ENCODE measurements around the gene LTB. TPM values are rescaled to one million over a fixed set of nuclear protein-coding genes. Genes with fewer than 3 reads are reported as not detected.

LTB gene
- polyA plus RNA-seq, 3 donors, result 12.6 to 25.5 (median 21.6) TPM

GRCh38 chr6:31629014-31629413 is 46.8 kb upstream of the LTB start:
- peaks cover 64% of the 10 kb centered on the region for H3K79me2 ChIP-seq (ENCODE audit: insufficient read depth, low read length)
- H3K36me3 Mint-ChIP-seq, result peaks cover 96 to 100% of the 10 kb centered on the region in 2 donors
- peak overlapping the region in 1 of 7 donors; percentile 46 for H3K27ac Mint-ChIP-seq

DNA sequence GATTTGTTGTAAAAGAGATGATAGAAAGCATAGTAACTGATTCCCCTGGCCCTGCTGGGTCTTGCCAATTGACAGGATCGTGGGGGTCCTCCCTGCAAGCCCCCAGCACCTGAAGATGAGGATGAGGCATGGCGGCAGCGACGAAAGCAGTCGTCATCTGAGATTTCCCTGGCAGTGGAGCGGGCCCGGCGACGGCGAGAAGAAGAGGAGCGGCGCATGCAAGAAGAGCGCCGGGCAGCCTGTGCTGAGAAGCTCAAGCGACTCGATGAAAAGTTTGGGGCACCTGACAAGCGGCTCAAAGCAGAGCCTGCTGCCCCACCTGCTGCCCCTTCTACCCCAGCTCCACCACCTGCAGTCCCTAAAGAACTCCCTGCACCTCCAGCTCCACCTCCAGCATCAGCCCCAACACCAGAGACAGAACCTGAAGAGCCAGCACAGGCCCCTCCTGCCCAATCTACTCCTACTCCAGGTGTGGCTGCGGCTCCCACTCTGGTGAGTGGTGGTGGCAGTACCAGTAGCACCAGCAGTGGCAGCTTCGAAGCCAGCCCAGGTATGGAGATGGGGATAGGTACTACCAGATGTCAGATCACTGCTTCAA is 45.6 kb upstream of the LTB start:
- Histone ChIP-seq H3K4me3 (replicated peaks in 1 of 3; ENCODE audit: low read depth in 2 of 3, low read length in 3 of 3) (no peak overlapping the region), H3K9ac (ENCODE audit: insufficient read depth, low read length, poor library complexity, severe bottlenecking) (no peak overlapping the region), H3K4me2 (replicated peaks; ENCODE audit: extremely low read depth, low read length, poor library complexity, severe bottlenecking) (no peak overlapping the region), H3K36me3 (replicated peaks in 1 of 2; ENCODE audit: control insufficient read depth in 1 of 2, insufficient read depth in 2 of 2, low read length in 2 of 2) (peaks cover 90 to 98% of the 10 kb centered on the region in 2 donors), H3K79me2 (ENCODE audit: insufficient read depth, low read length) (peaks cover 73% of the 10 kb centered on the region), H3K4me1 (ENCODE audit: control insufficient read depth in 1 of 2, insufficient read depth in 2 of 2, low read length in 2 of 2) (peaks cover 4 to 5% of the 10 kb centered on the region in 2 donors), H2AFZ (ENCODE audit: insufficient read depth, low read depth, low read length, poor library complexity, severe bottlenecking) (no peak overlapping the region), H3K27ac (ENCODE audit: low read depth in 1 of 2, low read length in 2 of 2) (peak overlapping the region in 1 of 2 donors; percentile 20), H3K9me3 (replicated peaks in 1 of 2; ENCODE audit: control insufficient read depth in 1 of 2, insufficient read depth in 1 of 2, low read length in 2 of 2) (no peaks in the 10 kb centered on the region), H4K20me1 (ENCODE audit: insufficient read depth, low read length) (peaks cover 73% of the 10 kb centered on the region), H3K27me3 (ENCODE audit: control insufficient read depth in 2 of 2, insufficient read depth in 2 of 2, low read length in 2 of 2) (no peaks in the 10 kb centered on the region)
- TF ChIP-seq, protein P1, sequence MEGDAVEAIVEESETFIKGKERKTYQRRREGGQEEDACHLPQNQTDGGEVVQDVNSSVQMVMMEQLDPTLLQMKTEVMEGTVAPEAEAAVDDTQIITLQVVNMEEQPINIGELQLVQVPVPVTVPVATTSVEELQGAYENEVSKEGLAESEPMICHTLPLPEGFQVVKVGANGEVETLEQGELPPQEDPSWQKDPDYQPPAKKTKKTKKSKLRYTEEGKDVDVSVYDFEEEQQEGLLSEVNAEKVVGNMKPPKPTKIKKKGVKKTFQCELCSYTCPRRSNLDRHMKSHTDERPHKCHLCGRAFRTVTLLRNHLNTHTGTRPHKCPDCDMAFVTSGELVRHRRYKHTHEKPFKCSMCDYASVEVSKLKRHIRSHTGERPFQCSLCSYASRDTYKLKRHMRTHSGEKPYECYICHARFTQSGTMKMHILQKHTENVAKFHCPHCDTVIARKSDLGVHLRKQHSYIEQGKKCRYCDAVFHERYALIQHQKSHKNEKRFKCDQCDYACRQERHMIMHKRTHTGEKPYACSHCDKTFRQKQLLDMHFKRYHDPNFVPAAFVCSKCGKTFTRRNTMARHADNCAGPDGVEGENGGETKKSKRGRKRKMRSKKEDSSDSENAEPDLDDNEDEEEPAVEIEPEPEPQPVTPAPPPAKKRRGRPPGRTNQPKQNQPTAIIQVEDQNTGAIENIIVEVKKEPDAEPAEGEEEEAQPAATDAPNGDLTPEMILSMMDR (IDR thresholded peaks at IDR 0.05), result no peak
- DNase-seq, result no peak
- H3K27ac Mint-ChIP-seq, result peak overlapping the region in 2 of 7 donors; percentile 66 to 81
- no peak overlapping the region for H3K4me3 Mint-ChIP-seq
- H3K9me3 Mint-ChIP-seq, result no peaks in the 10 kb centered on the region
- intact Hi-C loops (cut with micrococcal nuclease), result no loop called here
- 98% methylated on average over 14 of the region's 19 CpGs for WGBS (ENCODE audit: insufficient coverage)
- H3K36me3 Mint-ChIP-seq, result peaks cover 91 to 98% of the 10 kb centered on the region in 2 donors
- H3K4me1 Mint-ChIP-seq, result peaks cover 4% of the 10 kb centered on the region
- H3K27me3 Mint-ChIP-seq (ENCODE audit: low read depth in 3 of 3), result peaks cover 0 to 3% (median 0%) of the 10 kb centered on the region in 3 donors

More at GRCh38 chr6:31629014-31629413, 46.8 kb upstream of the LTB start:
- Histone ChIP-seq H3K4me2 (replicated peaks; ENCODE audit: extremely low read depth, low read length, poor library complexity, severe bottlenecking) (no peak overlapping the region), H3K27ac (ENCODE audit: low read depth in 1 of 2, low read length in 2 of 2) (no peak overlapping the region), H3K9ac (ENCODE audit: insufficient read depth, low read length, poor library complexity, severe bottlenecking) (no peak overlapping the region), H3K4me3 (replicated peaks in 1 of 3; ENCODE audit: low read depth in 2 of 3, low read length in 3 of 3) (no peak overlapping the region), H3K9me3 (replicated peaks in 1 of 2; ENCODE audit: control insufficient read depth in 1 of 2, insufficient read depth in 1 of 2, low read length in 2 of 2) (no peaks in the 10 kb centered on the region), H3K36me3 (replicated peaks in 1 of 2; ENCODE audit: control insufficient read depth in 1 of 2, insufficient read depth in 2 of 2, low read length in 2 of 2) (peaks cover 97 to 100% of the 10 kb centered on the region in 2 donors), H2AFZ (ENCODE audit: insufficient read depth, low read depth, low read length, poor library complexity, severe bottlenecking) (no peak overlapping the region), H3K27me3 (ENCODE audit: control insufficient read depth in 2 of 2, insufficient read depth in 2 of 2, low read length in 2 of 2) (no peaks in the 10 kb centered on the region), H3K4me1 (ENCODE audit: control insufficient read depth in 1 of 2, insufficient read depth in 2 of 2, low read length in 2 of 2) (no peaks in the 10 kb centered on the region), H4K20me1 (ENCODE audit: insufficient read depth, low read length) (peaks cover 76% of the 10 kb centered on the region)
- H3K4me3 Mint-ChIP-seq, result no peak overlapping the region
- DNase-seq, result no peak
- WGBS (ENCODE audit: insufficient coverage), result 96% methylated on average over 5 of the region's 7 CpGs
- peaks cover 0 to 3% (median 0%) of the 10 kb centered on the region in 3 donors for H3K27me3 Mint-ChIP-seq (ENCODE audit: low read depth in 3 of 3)
- intact Hi-C loops (cut with micrococcal nuclease), result no loop called here
- no peaks in the 10 kb centered on the region for H3K4me1 Mint-ChIP-seq
- TF ChIP-seq, protein P1 (IDR thresholded peaks at IDR 0.05), result no peak
- no peaks in the 10 kb centered on the region for H3K9me3 Mint-ChIP-seq

All from CD14-positive monocyte (primary cell).